GM23338 (cell line): ENCODE results near the gene ADI1.

Source experiments
- CREB1 ChIP-seq: fragments of 250-450 bp; sonication (Bioruptor Pico); IDR thresholded peaks from 2 replicates; pipeline ENCODE4 v1.5.0; 2020; ENCODE audit warnings: low read depth, mild to moderate bottlenecking, moderate library complexity
- EZH2 ChIP-seq: fragments of 200-600 bp; sonication (generic); IDR thresholded peaks from one replicate; pipeline ENCODE4 v1.8.0; 2017; ENCODE audit warnings: antibody characterized with exemption, mild to moderate bottlenecking, low read depth; ENCODE audit not compliant: unreplicated experiment
- JUNB ChIP-seq: IDR thresholded peaks from one replicate; pipeline ENCODE4 v1.6.1; 2016; ENCODE audit warnings: antibody characterized with exemption; ENCODE audit not compliant: unreplicated experiment
- TF ChIP-seq, protein P1 (sequence below), 2 experiments: fragments of 200-600 bp in 1 of 2; sonication (generic) in 1 of 2; conservative IDR thresholded peaks; 2 replicates each; pipeline versions ENCODE4 v1.5.1 to v1.6.1; 2016 to 2017; ENCODE audit warnings: antibody characterized with exemption in 2 of 2, low read depth in 2 of 2, mild to moderate bottlenecking in 2 of 2, moderate library complexity in 1 of 2
- TF ChIP-seq, protein P2 (sequence below): IDR thresholded peaks from one replicate; pipeline ENCODE4 v1.6.1; 2018; ENCODE audit warnings: antibody characterized with exemption; ENCODE audit not compliant: unreplicated experiment

DNA sequence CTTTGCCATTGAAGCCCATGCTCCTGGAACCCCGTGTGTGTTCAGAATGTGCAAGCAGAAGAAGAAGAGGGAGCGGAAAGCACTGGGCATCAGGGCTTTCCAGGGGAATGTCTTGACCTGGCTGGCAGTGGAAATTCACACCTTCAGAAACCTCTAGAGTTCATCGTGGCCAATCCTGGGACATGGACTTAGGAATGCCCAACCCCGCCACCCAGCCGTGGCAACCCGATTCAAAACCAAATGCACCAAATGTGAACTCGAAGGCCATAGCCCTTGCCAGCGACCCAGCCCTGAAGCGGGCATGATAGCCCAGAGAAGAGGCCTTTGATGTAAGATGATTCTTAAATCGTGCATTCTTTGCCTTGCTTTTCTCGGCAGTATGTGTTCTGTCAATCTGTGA is 69.4 kb downstream of the ADI1 start:
- TF ChIP-seq JUNB: no peak
- no peak for TF ChIP-seq CREB1
- TF ChIP-seq, protein P1, sequence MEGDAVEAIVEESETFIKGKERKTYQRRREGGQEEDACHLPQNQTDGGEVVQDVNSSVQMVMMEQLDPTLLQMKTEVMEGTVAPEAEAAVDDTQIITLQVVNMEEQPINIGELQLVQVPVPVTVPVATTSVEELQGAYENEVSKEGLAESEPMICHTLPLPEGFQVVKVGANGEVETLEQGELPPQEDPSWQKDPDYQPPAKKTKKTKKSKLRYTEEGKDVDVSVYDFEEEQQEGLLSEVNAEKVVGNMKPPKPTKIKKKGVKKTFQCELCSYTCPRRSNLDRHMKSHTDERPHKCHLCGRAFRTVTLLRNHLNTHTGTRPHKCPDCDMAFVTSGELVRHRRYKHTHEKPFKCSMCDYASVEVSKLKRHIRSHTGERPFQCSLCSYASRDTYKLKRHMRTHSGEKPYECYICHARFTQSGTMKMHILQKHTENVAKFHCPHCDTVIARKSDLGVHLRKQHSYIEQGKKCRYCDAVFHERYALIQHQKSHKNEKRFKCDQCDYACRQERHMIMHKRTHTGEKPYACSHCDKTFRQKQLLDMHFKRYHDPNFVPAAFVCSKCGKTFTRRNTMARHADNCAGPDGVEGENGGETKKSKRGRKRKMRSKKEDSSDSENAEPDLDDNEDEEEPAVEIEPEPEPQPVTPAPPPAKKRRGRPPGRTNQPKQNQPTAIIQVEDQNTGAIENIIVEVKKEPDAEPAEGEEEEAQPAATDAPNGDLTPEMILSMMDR (conservative IDR thresholded peaks at IDR 0.05; ENCODE audit: low read depth in 2 of 2): no peak
- TF ChIP-seq, protein P2, sequence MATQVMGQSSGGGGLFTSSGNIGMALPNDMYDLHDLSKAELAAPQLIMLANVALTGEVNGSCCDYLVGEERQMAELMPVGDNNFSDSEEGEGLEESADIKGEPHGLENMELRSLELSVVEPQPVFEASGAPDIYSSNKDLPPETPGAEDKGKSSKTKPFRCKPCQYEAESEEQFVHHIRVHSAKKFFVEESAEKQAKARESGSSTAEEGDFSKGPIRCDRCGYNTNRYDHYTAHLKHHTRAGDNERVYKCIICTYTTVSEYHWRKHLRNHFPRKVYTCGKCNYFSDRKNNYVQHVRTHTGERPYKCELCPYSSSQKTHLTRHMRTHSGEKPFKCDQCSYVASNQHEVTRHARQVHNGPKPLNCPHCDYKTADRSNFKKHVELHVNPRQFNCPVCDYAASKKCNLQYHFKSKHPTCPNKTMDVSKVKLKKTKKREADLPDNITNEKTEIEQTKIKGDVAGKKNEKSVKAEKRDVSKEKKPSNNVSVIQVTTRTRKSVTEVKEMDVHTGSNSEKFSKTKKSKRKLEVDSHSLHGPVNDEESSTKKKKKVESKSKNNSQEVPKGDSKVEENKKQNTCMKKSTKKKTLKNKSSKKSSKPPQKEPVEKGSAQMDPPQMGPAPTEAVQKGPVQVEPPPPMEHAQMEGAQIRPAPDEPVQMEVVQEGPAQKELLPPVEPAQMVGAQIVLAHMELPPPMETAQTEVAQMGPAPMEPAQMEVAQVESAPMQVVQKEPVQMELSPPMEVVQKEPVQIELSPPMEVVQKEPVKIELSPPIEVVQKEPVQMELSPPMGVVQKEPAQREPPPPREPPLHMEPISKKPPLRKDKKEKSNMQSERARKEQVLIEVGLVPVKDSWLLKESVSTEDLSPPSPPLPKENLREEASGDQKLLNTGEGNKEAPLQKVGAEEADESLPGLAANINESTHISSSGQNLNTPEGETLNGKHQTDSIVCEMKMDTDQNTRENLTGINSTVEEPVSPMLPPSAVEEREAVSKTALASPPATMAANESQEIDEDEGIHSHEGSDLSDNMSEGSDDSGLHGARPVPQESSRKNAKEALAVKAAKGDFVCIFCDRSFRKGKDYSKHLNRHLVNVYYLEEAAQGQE: no peak
- no peak for TF ChIP-seq EZH2
